C4-2B (cell line): ENCODE measurements around the gene RIMBP2.

ENCODE experiments used
- CTCF ChIP-seq: fragments of 450-650 bp; conservative IDR thresholded peaks from 2 replicates; pipeline ENCODE4 v1.5.1; 2017; ENCODE audit warnings: mild to moderate bottlenecking
- ZFX ChIP-seq: fragments of 450-650 bp; IDR thresholded peaks from 2 replicates; pipeline ENCODE4 v1.6.1; 2017

DNA sequence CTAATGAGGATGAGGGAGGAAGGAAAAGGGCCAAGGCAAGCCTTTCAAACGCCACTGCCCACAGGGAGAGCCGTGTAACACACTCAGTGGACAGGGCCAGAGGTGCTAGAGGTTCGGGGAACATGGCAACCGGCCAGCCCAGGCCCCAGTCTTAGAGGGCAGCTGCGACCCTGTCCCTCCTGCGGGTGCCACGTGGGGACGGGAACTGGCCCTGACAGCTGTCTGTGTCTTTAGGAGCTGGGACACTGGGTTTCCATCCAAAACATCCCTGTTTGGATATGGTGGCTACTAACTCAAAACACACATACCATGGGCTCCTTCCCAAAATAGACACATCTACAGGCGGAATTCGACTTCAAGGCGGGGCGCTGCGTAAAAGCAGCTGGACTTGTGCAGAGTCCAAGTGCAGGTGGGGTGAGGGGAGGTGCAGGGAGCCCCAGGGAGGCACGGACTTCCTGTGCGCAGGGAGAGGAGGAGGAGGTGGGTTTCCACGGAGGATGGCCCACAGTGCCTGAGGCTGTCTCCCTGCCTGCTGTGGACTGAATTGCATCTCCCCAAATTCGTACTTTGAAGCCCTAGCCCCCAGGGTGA, 193.8 kb downstream of the RIMBP2 start:
- TF ChIP-seq CTCF (no peak), ZFX (no peak)
